HTR-8/SVneo (cell line): Measurements from ENCODE around the gene CTDSPL.
"Not testable (repeated sequence)": the region's sequence is repeated elsewhere in the genome, so short reads cannot be mapped to it uniquely, and the experiment has no call there.

Experiments used
- DNase-seq: peaks from one replicate; pipeline ENCODE4 v3.0.0; 2011; ENCODE audit warnings: low spot score, mixed read lengths; ENCODE audit not compliant: insufficient read length
- FAIRE-seq: peaks from 2 replicates; lab custom pipeline; 2011; peaks lifted over from hg19 to GRCh38; lab: Jason Lieb, UNC

The CTDSPL gene

GRCh38 chr3:37861620-37862041, at the start of gene CTDSPL:
TSS of gene CTDSPL (plus strand) at chr3:37861880. CDS start at chr3:37862200, 320 bp downstream.
- FAIRE-seq (no peak), DNase-seq (no peak)

DNA sequence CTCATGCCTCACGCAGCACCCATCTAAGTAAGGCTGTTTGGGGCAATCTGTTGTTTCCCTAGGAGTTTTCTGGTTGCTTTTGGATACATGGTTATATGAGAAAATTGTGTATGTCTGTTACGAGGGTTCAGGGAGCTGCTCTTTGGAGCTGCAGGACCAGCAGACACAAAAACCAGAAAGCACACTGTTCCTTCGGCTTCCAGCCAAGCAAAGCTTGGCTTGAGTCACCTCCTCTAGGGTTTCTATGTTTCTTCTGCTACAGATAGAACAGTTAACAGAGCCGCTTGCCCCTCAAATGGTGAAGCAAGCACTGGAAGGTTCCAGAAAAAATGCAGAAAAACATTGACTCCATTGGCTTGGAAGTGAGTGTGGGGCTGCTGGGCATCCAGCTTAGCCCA, 49.2 kb upstream of the CTDSPL start:
- FAIRE-seq, result no peak
- no peak for DNase-seq

DNA sequence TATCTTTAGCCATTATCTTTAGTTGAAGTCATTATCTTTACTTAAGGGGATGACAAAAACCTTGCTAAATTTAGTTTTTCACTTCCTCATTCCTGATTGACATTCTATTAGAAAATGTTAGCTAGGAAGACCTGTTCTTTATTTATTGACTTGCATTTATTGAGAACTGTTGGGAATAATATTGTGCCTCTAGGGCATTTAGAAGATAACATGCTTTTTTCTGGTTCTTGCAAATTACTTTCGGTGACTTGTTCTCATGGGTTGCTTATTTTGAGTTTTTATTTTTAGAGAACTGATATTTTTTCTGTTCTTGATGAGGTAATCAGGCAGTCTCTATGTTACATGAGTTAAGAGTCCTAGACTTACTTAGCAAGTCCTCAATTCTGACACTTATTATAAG, 48.3 kb upstream of the CTDSPL start:
- FAIRE-seq (no peak), DNase-seq (no peak)

- DNase-seq (peak; percentile 27), FAIRE-seq (no peak)
These were observed 47.1 kb upstream of the CTDSPL start for GRCh38 chr3:37814547-37814946.

GRCh38 chr3:37815156-37815555, 46.5 kb upstream of the CTDSPL start:
- DNase-seq, FAIRE-seq: not testable (repeated sequence)

- DNase-seq, result no peak
- FAIRE-seq, result no peak
These were observed 45.4 kb upstream of the CTDSPL start for GRCh38 chr3:37816271-37816670.

GRCh38 chr3:37819591-37819990, 42.1 kb upstream of the CTDSPL start:
- DNase-seq (no peak), FAIRE-seq (no peak)

GRCh38 chr3:37820286-37820685, 41.4 kb upstream of the CTDSPL start:
- FAIRE-seq (no peak), DNase-seq (no peak)

DNA sequence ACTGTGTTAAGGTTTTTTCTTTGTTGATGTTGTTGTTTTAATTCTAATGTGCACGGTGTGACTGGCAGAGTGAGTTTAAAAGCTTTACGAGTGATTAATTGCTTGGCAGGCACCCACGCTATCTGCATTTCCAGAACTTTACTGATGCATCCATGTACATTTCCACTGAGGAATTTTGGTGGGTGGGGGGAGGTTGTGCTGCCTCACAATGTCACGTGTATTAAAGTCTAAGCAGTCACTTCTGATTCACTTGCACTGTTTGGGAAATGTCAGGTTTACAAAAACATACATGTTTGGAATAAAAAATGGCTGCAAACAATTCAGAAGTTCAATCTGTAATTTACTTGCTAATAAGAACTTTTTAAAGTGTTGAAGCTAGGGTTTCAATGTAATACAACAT, 38.5 kb upstream of the CTDSPL start:
- FAIRE-seq (no peak), DNase-seq (no peak)

DNA sequence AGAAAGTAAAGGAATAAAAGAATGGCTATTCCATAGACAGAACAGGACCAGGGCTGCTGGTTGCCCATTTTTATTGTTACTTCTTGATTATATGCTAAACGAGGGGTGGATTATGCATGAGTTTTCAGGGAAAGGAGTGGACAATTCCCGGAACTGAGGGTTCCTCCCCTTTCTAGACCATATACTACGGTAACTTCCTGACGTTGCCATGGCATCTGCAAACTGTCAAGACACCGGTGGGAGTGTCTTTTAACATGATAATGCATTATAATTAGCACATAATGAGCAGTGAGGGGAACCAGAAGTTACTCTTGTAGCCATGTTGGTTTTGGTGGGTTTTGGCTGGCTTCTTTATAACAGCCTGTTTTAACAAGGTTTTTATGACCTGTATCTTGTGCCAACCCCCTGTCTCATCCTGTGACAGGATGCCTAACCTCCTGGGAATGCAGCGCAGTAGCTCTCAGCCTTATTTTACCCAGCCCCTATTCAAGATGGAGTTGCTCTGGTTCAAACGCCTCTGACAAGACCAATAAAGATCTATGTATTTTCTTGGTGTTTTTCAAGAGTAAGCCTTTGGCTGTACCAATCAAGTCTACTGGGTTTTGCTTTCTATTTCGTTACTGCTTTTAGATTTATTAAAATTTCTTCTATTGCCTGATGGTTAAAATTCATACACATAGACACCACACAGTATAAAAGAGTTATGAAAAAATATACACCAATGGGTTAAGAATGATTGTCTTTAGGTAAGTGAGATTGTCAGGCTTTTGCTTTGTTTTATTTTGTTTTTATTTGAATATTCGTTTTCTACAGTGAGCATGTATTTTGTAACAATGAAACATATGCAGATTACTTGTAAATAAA, 37.4 kb upstream of the CTDSPL start:
- FAIRE-seq, result no peak

GRCh38 chr3:37824954-37825328, 36.7 kb upstream of the CTDSPL start:
- FAIRE-seq (no peak), DNase-seq (no peak)

More for the DNA sequence above, 37.4 kb upstream of the CTDSPL start:
- DNase-seq, result no peak

DNA sequence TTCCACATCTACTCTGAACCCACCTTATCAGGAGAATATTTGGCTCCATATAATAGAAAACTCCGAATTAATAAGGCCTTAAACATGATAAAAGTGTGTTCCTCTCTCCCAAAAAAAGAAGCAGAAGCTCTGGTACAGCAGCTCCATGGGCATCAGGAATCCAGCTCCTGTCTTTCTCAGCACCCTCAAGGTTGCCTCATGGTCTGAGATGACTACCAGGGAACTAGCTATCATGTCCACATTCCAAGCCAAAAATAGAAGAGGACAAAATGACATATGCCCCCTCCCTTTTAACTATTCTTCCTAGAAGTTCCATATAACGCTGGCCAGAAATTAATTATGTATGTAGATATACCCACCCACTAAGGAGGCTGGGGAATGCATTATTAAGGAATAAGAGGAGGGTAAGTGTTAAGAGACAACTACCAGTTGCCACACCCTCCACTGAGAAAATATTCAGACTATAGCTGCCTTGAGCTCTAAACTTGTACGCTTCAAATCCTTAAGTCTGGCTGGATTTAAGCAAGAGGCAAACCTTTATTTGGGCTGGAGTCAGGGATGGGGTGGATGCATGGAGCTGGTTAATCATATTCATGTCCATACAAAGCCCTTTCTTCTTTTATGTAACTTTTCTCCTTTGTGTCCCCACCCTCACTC, 35.8 kb upstream of the CTDSPL start:
- DNase-seq, result no peak
- no peak for FAIRE-seq

DNA sequence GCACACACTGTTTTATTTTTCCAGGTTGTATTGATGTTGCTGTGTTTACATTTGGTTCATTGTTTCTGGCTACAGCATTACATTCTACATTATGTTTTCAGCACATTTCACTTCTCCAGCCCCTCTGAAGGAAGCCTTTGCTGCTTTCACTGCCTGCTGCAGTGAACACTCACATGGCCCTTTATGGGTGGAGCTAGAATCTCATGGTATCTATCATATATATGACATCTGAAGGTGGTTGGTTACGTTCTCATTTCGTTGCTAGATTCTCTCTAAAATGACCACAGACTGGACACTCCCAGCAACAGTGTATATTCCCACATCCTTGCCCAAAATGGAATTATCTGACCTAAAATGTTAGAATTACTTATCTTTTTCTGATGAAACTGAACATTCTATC, 35.2 kb upstream of the CTDSPL start:
- no peak for FAIRE-seq
- no peak for DNase-seq

DNA sequence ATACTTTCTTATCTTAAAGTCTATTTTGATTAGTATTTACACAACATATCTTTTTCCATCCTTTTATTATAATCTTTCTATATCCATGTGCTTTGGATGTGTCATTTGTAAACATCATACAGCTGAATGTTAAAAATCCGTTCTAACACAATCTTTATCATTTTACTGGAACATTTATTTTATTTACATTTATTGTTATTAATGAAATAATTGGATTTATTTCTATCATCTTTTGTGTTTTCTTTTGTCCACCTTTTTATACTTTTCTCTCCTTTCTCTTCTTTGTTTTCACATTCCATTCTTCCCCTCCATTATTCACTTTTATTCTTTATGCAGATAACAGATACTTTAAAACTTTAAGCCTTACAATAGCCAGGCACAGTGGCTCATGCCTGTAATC, 34.7 kb upstream of the CTDSPL start:
- DNase-seq (no peak), FAIRE-seq (no peak)

GRCh38 chr3:37832480-37832879, 29.2 kb upstream of the CTDSPL start:
- DNase-seq (no peak), FAIRE-seq (no peak)

- FAIRE-seq, result no peak
- DNase-seq, result no peak
These were observed 28.1 kb upstream of the CTDSPL start for GRCh38 chr3:37833302-37834186.

- DNase-seq (no peak), FAIRE-seq (no peak)
These were observed 25.1 kb upstream of the CTDSPL start for GRCh38 chr3:37836589-37836988.

DNA sequence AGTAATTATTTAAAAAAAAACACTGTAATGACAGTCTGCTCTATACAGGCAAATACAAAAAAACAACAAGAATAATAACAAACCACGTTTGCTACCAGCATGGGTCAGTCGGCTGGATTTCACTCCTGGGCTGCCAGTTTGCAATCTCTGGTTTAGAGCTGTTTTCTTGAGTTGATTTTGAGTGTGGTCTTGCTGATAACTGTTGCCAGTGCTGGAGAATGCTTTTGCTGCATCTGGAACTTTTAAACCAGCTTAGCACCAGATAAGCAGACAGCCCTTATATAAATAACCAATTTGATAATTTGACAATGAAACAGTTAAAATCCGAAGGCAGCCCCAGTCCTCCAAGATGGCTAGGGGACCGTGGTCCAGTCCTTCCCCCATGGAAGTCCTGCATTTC, 14.0 kb upstream of the CTDSPL start:
- FAIRE-seq (no peak), DNase-seq (no peak)

GRCh38 chr3:37849146-37849923, 12.3 kb upstream of the CTDSPL start:
- DNase-seq (no peak), FAIRE-seq (no peak)

DNA sequence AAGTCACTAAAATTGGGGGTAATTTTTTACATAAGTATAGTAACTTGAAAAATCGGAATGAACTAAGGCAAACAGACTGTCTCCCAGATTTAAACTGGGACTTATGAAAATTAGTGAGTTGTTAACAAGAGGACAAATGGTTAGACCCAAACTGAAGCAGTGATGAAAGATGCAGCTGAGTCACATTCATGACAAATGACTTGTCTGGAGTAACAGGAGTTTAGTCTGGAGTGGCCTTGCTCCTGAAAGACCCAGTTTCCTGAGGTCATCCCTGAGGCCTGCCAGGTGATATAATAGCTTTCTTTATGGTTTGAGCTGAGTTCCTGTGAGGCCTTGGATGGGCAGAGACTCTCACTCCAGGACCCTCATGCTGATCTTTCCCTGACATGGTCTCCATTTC, 9.6 kb upstream of the CTDSPL start:
- DNase-seq, result no peak
- no peak for FAIRE-seq
